ENCODE data around the gene HTR6.
A peak's percentile ranks its signal among the peaks of the same experiment; 100 is the strongest.

Gene HTR6

DNA sequence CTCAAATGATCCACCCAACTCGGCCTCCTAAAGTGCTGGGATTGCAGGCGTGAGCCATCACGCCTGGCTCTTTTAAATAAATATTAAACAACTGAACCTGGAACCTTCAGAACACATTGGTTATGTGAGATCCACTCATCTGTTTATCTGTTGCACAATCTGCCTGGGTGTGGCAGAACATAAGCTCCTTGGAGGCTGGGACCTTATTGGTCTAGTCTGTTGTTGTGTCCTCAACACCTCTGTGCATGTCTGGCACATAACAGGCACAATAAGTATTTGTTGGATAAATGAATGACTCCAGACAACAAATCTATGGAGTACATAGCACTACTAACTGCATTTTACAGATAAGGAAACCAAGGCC is 24.7 kb upstream of the HTR6 start:
- DNase-seq: no peak

GRCh38 chr1:19640363-19641316 is 24.0 kb upstream of the HTR6 start:
- DNase-seq: no peak

DNA sequence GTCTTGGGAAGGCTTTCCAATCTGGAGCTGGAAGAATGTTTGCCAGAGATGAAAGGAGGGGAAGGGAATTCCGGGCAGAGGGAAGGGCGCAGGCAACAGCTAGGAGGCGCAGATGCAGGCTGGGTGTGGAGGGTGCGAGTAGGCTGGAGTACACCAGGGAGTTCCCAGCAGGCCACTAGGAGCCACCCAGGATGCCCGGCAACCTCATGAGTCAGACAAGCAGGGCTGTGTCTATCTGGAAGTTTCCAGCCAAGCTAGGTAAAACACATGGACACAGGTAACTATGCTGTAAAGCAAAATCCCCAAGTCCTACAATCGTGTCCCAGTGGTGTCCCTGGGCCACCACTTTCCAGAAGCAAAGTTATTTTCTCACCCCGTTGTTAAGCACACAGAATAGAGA is 21.6 kb upstream of the HTR6 start:
- DNase-seq: no peak

DNA sequence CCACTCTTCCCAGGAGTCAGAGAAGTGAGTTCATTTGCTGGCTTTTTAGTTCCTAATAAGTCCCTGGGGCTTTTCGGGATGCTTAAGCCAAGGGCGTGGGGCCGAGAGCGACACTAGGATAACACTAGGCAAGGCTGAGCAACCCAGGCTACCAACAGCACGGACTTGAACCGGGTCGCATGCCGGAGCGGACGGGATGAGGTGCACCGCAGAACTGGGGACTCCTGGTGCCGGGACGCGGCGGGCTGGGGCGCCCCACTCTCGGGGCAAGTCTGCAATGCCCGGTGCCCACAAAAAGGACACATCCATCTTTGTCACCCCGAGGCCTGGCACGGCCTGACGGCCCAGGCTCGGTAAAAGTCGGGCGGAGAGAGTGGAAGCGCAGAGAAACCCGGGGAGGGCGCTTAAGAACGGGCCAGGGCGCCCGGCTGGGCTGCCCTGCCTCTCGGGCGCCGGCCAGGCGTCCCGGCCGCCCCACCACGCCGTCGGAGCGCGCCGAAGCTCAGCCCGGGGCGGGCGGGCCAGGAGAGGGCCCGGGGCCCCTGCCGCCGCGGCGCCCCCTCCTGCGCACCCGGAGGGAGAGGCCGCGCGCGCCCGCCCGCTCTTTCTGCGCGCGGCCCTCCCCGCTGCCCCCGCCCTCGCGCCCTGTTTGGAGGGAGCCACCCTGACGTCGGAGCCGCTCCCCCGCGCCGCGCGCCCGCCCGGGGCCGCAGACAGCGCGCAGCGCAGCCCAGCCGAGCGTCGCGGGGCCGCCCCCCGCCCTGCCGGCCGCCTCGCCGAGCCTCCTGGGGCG is 20.9 kb upstream of the HTR6 start, which contains the start of gene NBL1:
Gene NBL1 (plus strand): TSS at position 710 of the 793 bp plus-strand sequence. CDS start 10,720 bp downstream, outside the sequence.
- DNase-seq: peak; percentile 59 to 66

- no peak for DNase-seq
Observed at GRCh38 chr1:19644395-19644680, 20.3 kb upstream of the HTR6 start.

- peak; percentile 39 for DNase-seq
Observed at GRCh38 chr1:19644681-19645410, 19.8 kb upstream of the HTR6 start.

DNA sequence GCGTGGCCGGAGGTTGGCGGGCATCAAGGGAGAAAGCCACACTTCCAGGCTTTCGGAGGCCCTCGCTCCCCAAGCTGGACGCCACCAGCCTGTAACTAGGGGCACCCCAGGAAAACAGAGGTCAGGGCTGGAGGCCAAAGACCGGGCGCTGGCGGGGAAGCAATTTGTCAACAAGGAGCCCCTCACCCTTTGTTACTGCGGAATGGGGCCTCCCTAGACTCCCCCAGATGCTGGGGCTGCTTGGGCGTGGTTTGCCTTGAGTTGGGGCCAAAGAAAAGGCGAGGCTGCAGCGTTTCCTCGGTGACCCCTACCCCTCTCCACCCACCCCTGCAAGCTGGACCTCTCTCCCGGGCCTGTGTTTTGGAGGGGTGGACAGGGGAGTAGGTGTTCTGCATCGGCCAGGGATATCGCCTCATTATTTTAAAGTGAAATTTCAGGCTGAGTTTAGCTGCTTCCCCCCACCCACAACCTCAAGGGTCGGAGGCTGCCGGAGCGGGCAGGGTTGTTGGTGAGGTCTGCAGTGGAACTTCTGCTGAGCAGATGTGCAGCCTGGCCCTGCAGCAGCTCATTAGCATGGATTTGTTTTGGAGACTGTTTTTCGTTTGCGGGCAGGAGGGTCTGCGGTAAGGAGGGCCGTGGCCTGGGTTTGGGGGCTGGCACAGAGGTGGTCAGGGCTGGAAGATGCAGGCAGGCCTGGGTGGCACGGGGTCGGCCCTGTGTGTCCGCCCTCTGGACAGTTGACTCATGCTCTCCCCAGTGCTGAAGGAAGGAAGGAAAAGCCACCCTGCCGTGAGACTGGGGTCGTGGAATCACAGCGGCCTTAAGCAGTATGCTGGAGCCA is 19.0 kb upstream of the HTR6 start:
- no peak for DNase-seq

GRCh38 chr1:19646377-19647319 is 18.0 kb upstream of the HTR6 start:
- no peak for DNase-seq

GRCh38 chr1:19647643-19648042 is 17.0 kb upstream of the HTR6 start:
- DNase-seq: no peak

GRCh38 chr1:19648239-19648638 is 16.4 kb upstream of the HTR6 start:
- DNase-seq: no peak

- no peak for DNase-seq
Observed at GRCh38 chr1:19648689-19649088, 16.0 kb upstream of the HTR6 start.

DNA sequence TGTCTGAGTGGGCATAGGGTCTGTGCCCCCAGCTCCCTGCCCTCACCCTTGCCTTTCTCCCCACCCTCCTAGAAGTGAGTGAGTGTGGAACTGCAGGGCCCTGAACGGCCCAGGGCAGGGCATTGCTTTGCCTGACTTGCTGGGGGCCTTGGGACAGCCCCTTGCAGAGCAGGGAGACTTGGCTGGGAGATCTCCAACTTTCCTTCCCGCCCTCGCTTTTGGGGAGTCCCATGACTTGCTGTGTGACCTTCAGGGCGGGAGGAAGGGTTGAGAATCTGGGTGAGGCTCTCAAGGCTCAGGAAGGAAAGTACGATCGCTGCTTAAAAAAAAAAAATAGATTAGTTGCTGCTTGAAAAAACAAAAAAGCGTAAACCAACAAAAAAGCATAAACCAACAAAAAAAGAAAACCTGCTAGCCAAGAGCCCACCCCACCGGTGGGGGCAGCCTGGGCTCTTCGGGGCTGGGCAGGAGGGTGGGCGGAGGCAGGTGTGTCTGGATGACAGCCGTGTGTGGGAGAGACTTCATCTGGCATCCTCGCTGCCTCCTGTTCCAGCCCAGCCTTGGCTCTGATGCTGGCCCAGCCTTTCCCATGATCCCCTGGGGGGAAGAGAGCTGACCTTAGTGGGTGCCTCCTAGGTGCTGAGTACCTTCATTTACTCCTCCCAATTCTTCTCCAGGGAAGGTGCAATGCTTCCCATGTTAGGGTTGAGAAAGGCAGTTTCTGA is 14.1 kb upstream of the HTR6 start:
- DNase-seq: no peak

DNA sequence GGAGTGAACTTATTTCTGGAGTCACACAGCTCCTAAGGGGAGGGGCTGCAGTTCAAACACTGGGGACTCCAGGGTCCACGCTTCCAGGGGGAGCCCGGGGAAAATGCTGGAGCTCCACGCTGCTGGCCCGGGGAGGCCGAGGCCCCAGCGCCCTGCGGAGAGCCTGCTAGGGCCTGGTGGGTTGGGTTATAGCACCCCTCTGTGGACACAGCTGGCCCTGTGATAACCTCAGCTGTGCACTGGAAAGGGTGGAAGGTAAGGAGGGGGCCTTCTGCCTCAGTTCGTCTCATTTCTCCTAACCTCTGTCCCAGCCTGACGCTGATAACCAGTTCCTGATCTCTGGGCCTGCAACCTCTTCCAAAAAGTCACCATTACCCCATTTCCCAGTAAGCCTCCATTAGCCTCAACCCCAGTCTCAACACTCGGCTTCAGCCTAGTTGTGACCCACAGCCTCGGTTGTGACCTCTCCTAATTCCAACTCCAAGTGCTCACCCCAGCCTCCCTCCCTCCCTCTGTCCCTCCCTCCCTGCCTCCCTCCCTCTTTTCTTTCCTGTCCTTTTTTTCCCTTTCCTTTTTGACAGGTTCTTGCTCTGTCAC is 13.4 kb upstream of the HTR6 start:
- DNase-seq: peak in 1 of 2 donors; percentile 37

GRCh38 chr1:19654386-19654785 is 10.3 kb upstream of the HTR6 start:
- DNase-seq: no peak

- no peak for DNase-seq
Observed at GRCh38 chr1:19654886-19655717, 9.6 kb upstream of the HTR6 start.

DNA sequence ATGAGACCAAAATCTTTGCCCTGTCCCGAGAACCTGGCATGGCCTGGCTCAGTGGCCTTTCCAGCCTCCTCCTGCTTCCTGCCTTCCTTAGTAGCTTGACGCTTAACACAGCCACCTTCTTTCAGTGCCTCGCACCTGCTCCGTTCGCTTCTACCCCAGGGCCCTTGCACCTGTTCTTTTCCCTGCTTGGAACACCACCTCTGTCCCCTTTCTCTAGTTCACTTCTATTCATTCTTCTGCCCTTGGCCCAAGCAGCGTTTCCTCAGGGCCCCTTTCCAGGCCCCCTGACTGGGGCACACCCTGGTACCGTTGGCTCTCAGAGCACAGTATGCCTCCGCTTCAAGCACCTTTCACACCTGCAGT is 9.0 kb upstream of the HTR6 start:
- no peak for DNase-seq

DNA sequence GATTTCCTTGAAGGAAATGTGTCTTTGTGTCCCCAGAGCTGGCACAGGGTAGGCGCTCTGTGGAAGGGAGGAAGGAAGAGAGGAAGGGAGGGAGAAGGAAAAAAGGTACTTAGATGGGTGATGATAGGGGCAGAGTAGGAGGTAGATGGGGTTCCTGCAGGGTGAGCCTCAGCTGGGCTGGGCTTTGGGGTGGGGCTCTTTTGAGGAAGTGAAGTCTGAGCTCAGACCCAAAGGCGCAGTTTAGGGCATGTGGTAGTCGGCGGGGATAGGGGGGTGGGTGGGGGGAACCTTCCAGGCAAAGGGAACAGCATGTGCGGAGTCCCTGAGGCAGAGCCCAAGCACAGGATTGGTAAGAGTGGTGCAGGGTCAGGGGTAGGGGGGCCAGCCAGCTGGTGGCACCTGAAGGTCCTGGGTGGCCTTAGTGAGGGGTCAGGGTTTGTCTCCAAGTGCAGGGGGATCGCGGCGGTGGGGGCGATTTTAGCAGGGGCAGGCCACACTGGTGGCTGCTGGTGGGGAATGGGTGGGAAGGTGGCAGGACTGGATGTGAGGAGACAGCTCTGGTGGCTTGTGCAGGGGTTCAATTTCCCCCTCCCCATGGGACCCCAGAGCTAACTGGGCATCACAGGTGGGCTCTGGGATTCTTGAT is 8.4 kb upstream of the HTR6 start:
- no peak for DNase-seq

DNA sequence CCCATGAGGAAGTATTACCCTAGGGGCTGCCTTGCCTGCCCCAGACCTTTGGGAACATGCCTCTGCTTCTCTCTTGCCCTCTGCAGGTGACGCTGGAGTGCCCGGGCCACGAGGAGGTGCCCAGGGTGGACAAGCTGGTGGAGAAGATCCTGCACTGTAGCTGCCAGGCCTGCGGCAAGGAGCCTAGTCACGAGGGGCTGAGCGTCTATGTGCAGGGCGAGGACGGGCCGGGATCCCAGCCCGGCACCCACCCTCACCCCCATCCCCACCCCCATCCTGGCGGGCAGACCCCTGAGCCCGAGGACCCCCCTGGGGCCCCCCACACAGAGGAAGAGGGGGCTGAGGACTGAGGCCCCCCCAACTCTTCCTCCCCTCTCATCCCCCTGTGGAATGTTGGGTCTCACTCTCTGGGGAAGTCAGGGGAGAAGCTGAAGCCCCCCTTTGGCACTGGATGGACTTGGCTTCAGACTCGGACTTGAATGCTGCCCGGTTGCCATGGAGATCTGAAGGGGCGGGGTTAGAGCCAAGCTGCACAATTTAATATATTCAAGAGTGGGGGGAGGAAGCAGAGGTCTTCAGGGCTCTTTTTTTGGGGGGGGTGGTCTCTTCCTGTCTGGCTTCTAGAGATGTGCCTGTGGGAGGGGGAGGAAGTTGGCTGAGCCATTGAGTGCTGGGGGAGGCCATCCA is 7.8 kb upstream of the HTR6 start:
- no peak for DNase-seq
